ENCODE results near the gene GABBR2. TPM values are rescaled to one million over a fixed set of nuclear protein-coding genes. Genes with fewer than 3 reads are reported as not detected.

GABBR2 gene
- 0.50 and 1.3 TPM in 2 replicates for total RNA-seq (2014; rRNA removed; shearing (Covaris generic))
- polyA plus RNA-seq (2016; fragmentation: Nextera tagmentation; extraction: Ambion mirVana), result 0.49 and 0.89 TPM in 2 replicates
- long read RNA-seq, result 0 reads

DNA sequence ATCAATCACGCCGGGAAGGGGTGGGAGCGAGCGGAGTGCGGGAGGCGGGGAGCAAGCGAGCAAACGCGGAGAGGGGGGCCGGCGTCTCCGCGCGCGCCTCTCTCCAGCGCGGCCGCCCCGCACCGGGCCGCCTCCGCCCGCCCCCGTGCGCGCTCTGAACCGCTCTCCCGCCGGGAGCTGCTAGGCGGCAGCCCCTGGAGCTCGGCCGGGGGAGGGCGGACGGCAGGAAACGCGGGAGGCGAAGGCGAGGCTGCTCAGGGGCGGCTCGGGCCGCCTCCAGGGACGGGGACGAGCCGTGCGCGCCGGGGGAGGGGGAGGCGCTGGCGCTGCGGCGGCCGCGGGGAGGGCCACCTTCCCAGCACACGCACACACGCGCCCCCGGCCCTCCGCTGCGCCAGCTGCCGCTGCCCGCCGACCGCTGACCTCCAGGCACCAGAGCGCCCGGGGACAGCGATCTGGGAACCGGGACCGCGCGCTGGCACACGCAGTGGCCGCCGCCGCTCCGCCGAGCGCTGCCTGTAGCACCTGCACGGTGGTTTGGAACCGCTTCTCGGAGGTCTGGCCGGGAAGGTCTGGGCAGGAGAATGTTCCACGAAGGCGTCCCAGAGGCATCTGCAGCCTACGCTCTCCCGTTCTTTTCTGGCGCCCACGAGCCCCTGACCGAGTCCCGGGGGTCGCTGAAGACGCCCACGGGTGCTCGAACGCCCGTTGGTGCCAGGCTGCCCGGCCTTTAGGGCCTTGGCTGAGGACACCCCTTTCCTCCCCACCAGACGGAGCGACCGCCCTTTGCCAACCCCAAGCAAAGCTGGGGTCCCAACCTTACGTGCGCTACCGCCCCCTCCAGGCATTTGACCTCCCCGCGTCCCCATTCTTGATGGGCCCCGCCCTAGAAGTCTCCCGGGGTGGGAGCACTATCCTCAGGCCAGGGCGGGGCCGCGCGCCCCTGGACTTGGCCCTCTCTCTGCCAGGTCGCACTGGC is at the start of gene GABBR2:
Gene GABBR2 (minus strand): TSS at position 3 of the 979 bp plus-strand sequence. CDS start 198 bp downstream, outside the sequence.
- peak within 1 kb of the TSS; percentile 62 for H3K4me3 ChIP-seq
- DNase-seq (ENCODE audit: low spot score), result peak; percentile 68

More for the DNA sequence above, at the start of gene GABBR2:
- peaks cover 7% of the 10 kb centered on the region; the same call in 1 of the 2 replicates for H4K20me1 ChIP-seq (replicated peaks; ENCODE audit: insufficient read depth)
- H3K27ac Mint-ChIP-seq, result no peak within 1 kb of the TSS
- peaks cover 5% of the 10 kb centered on the region; the same call in 1 of the 2 replicates for H3K4me1 ChIP-seq (ENCODE audit: insufficient read depth)
- H3K27me3 ChIP-seq (ENCODE audit: insufficient read depth), result peaks cover 73% of the 10 kb centered on the region
- H3K79me2 ChIP-seq (replicated peaks; ENCODE audit: insufficient read depth), result no peaks in the 10 kb centered on the region
- no peaks in the 10 kb centered on the region for H3F3A ChIP-seq (replicated peaks; ENCODE audit: low read depth)
- H3K9me2 ChIP-seq (ENCODE audit: insufficient read depth), result no peaks in the 10 kb centered on the region
- H3K36me3 ChIP-seq (ENCODE audit: insufficient read depth), result no peaks in the 10 kb centered on the region
- no peaks in the 10 kb centered on the region for H3K36me3 Mint-ChIP-seq (ENCODE audit: low read depth)
- peak within 1 kb of the TSS; percentile 70 for H3K4me3 Mint-ChIP-seq
- H2AFZ ChIP-seq, result peak within 1 kb of the TSS; percentile 96; the same call in 1 of the 2 replicates
- peaks cover 63% of the 10 kb centered on the region for H3K27me3 Mint-ChIP-seq (ENCODE audit: insufficient read depth, low read depth, poor library complexity)
- no peaks in the 10 kb centered on the region for H3K9me3 Mint-ChIP-seq
- H3K4me1 Mint-ChIP-seq, result peaks cover 7% of the 10 kb centered on the region
- no peak within 1 kb of the TSS for H3K27ac ChIP-seq (ENCODE audit: low read depth)
- peak; percentile 20 for ATAC-seq
- peak within 1 kb of the TSS; percentile 88 for H3K4me2 ChIP-seq
- TF ChIP-seq ZNF114 (CRISPR knock-in tag; IDR thresholded peaks at IDR 0.05), result no peak
- TF ChIP-seq, protein P1, sequence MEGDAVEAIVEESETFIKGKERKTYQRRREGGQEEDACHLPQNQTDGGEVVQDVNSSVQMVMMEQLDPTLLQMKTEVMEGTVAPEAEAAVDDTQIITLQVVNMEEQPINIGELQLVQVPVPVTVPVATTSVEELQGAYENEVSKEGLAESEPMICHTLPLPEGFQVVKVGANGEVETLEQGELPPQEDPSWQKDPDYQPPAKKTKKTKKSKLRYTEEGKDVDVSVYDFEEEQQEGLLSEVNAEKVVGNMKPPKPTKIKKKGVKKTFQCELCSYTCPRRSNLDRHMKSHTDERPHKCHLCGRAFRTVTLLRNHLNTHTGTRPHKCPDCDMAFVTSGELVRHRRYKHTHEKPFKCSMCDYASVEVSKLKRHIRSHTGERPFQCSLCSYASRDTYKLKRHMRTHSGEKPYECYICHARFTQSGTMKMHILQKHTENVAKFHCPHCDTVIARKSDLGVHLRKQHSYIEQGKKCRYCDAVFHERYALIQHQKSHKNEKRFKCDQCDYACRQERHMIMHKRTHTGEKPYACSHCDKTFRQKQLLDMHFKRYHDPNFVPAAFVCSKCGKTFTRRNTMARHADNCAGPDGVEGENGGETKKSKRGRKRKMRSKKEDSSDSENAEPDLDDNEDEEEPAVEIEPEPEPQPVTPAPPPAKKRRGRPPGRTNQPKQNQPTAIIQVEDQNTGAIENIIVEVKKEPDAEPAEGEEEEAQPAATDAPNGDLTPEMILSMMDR (conservative IDR thresholded peaks at IDR 0.05; ENCODE audit: low read depth in 2 of 2), result peak; percentile 24 to 64; a peak in 3 of 4 replicates
- peak; percentile 30 for TF ChIP-seq EZH2 (IDR thresholded peaks at IDR 0.05; ENCODE audit: low read depth, unreplicated experiment)
- TF ChIP-seq, protein P2, sequence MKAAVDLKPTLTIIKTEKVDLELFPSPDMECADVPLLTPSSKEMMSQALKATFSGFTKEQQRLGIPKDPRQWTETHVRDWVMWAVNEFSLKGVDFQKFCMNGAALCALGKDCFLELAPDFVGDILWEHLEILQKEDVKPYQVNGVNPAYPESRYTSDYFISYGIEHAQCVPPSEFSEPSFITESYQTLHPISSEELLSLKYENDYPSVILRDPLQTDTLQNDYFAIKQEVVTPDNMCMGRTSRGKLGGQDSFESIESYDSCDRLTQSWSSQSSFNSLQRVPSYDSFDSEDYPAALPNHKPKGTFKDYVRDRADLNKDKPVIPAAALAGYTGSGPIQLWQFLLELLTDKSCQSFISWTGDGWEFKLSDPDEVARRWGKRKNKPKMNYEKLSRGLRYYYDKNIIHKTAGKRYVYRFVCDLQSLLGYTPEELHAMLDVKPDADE (IDR thresholded peaks at IDR 0.05), result no peak
- no peak for TF ChIP-seq NANOG (IDR thresholded peaks at IDR 0.05; ENCODE audit: borderline replicate concordance)
- TF ChIP-seq, protein P3, sequence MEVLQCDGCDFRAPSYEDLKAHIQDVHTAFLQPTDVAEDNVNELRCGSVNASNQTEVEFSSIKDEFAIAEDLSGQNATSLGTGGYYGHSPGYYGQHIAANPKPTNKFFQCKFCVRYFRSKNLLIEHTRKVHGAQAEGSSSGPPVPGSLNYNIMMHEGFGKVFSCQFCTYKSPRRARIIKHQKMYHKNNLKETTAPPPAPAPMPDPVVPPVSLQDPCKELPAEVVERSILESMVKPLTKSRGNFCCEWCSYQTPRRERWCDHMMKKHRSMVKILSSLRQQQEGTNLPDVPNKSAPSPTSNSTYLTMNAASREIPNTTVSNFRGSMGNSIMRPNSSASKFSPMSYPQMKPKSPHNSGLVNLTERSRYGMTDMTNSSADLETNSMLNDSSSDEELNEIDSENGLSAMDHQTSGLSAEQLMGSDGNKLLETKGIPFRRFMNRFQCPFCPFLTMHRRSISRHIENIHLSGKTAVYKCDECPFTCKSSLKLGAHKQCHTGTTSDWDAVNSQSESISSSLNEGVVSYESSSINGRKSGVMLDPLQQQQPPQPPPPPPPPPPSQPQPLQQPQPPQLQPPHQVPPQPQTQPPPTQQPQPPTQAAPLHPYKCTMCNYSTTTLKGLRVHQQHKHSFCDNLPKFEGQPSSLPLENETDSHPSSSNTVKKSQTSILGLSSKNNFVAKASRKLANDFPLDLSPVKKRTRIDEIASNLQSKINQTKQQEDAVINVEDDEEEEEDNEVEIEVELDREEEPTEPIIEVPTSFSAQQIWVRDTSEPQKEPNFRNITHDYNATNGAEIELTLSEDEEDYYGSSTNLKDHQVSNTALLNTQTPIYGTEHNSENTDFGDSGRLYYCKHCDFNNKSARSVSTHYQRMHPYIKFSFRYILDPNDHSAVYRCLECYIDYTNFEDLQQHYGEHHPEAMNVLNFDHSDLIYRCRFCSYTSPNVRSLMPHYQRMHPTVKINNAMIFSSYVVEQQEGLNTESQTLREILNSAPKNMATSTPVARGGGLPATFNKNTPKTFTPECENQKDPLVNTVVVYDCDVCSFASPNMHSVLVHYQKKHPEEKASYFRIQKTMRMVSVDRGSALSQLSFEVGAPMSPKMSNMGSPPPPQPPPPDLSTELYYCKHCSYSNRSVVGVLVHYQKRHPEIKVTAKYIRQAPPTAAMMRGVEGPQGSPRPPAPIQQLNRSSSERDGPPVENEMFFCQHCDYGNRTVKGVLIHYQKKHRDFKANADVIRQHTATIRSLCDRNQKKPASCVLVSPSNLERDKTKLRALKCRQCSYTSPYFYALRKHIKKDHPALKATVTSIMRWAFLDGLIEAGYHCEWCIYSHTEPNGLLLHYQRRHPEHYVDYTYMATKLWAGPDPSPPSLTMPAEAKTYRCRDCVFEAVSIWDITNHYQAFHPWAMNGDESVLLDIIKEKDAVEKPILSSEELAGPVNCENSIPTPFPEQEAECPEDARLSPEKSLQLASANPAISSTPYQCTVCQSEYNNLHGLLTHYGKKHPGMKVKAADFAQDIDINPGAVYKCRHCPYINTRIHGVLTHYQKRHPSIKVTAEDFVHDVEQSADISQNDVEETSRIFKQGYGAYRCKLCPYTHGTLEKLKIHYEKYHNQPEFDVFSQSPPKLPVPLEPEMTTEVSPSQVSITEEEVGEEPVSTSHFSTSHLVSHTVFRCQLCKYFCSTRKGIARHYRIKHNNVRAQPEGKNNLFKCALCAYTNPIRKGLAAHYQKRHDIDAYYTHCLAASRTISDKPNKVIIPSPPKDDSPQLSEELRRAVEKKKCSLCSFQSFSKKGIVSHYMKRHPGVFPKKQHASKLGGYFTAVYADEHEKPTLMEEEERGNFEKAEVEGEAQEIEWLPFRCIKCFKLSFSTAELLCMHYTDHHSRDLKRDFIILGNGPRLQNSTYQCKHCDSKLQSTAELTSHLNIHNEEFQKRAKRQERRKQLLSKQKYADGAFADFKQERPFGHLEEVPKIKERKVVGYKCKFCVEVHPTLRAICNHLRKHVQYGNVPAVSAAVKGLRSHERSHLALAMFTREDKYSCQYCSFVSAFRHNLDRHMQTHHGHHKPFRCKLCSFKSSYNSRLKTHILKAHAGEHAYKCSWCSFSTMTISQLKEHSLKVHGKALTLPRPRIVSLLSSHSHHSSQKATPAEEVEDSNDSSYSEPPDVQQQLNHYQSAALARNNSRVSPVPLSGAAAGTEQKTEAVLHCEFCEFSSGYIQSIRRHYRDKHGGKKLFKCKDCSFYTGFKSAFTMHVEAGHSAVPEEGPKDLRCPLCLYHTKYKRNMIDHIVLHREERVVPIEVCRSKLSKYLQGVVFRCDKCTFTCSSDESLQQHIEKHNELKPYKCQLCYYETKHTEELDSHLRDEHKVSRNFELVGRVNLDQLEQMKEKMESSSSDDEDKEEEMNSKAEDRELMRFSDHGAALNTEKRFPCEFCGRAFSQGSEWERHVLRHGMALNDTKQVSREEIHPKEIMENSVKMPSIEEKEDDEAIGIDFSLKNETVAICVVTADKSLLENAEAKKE (CRISPR knock-in tag; IDR thresholded peaks at IDR 0.05), result no peak
- no peak for TF ChIP-seq EZH2phosphoT487 (IDR thresholded peaks at IDR 0.05; ENCODE audit: unreplicated experiment)
- no peak for TF ChIP-seq STAT1 (IDR thresholded peaks at IDR 0.05; ENCODE audit: unreplicated experiment)
- TF ChIP-seq ZNF331 (CRISPR knock-in tag; IDR thresholded peaks at IDR 0.05; ENCODE audit: low read depth), result no peak

Data from GM23338 (cell line).